Lower lobe of right lung (tissue), 2 donors: ENCODE measurements around the gene PKD2. TPM values are rescaled to one million over a fixed set of nuclear protein-coding genes. Genes with fewer than 3 reads are reported as not detected.
"Not testable (repeated sequence)": the region's sequence is repeated elsewhere in the genome, so short reads cannot be mapped to it uniquely, and the experiment has no call there.

Experiments used
- ATAC-seq, 2 donors: fragments of 200-7000 bp; cut with Tn5 transposase; one replicate each; pipeline ENCODE4 v1.9.1; 2020 to 2022; ENCODE audit warnings: mild to moderate bottlenecking in 2 of 2, moderate library complexity in 2 of 2
- DNase-seq: peaks from one replicate; pipeline ENCODE4 v3.0.0-alpha.2; 2020
- H3K27ac ChIP-seq: fragments of 200-600 bp; one replicate; pipeline ENCODE4 v1.8.0; 2022
- H3K27me3 ChIP-seq: fragments of 200-600 bp; one replicate; pipeline ENCODE4 v1.8.0; 2022; ENCODE audit warnings: low read depth
- H3K36me3 ChIP-seq: fragments of 200-600 bp; one replicate; pipeline ENCODE4 v1.8.0; 2022; ENCODE audit warnings: mild to moderate bottlenecking
- H3K4me1 ChIP-seq: fragments of 200-600 bp; one replicate; pipeline ENCODE4 v1.8.0; 2022
- H3K4me3 ChIP-seq: fragments of 200-600 bp; one replicate; pipeline ENCODE4 v1.8.0; 2022; ENCODE audit warnings: mild to moderate bottlenecking
- H3K9me3 ChIP-seq: fragments of 200-600 bp; one replicate; pipeline ENCODE4 v1.8.0; 2022
- CTCF ChIP-seq: fragments of 200-600 bp; IDR thresholded peaks from one replicate; pipeline ENCODE4 v1.8.0; 2022; ENCODE audit warnings: antibody characterized with exemption, mild to moderate bottlenecking
- intact Hi-C: fragments of 100-400 bp; cut with DNase I; formaldehyde crosslinking; loops from one replicate; pipeline ENCODE4 v1.11.0; 2022
- total RNA-seq: library from RNA; stranded (reverse); fragmentation: NEBNext Ultra II Directional; extraction: Animal tissue kit (Norgen Biotek cat#: 25700); gene quantifications from one replicate; pipeline ENCODE4 v1.2.1, GENCODE V29; 2021
- donor health status: DM: no; HTN: yes; CAD: no; lungs with severe emphysema.

The PKD2 gene
- total RNA-seq, 1 donor from 2014 or later = 21.4 TPM

GRCh38 chr4:88112856-88113255 is 105.4 kb downstream of the PKD2 start:
- H3K27me3 ChIP-seq = no peaks in the 10 kb centered on the region
- no peaks in the 10 kb centered on the region for H3K9me3 ChIP-seq
- DNase-seq (no peak), ATAC-seq (no peak)
- H3K4me3 ChIP-seq = no peak overlapping the region
- no peaks in the 10 kb centered on the region for H3K36me3 ChIP-seq
- intact Hi-C loops = no loop called here
- H3K27ac ChIP-seq = no peak overlapping the region
- TF ChIP-seq CTCF = no peak
- H3K4me1 ChIP-seq = no peaks in the 10 kb centered on the region

- ATAC-seq (no peak), DNase-seq (no peak)
- Histone ChIP-seq H3K27ac (no peak overlapping the region), H3K36me3 (no peaks in the 10 kb centered on the region), H3K27me3 (no peaks in the 10 kb centered on the region), H3K4me1 (no peaks in the 10 kb centered on the region), H3K9me3 (peaks cover 16% of the 10 kb centered on the region), H3K4me3 (no peak overlapping the region)
- TF ChIP-seq CTCF = no peak
- intact Hi-C loops = no loop called here
Observed at GRCh38 chr4:88115587-88115986, 108.2 kb downstream of the PKD2 start.

GRCh38 chr4:88119943-88120342 is 112.5 kb downstream of the PKD2 start:
- no peak for TF ChIP-seq CTCF
- Histone ChIP-seq H3K9me3 (peaks cover 16% of the 10 kb centered on the region), H3K36me3 (no peaks in the 10 kb centered on the region), H3K27ac (no peak overlapping the region), H3K4me3 (no peak overlapping the region), H3K4me1 (no peaks in the 10 kb centered on the region), H3K27me3 (no peaks in the 10 kb centered on the region)
- intact Hi-C loops = no loop called here
- ATAC-seq = no peak
- DNase-seq = no peak

- H3K4me1 ChIP-seq, H3K4me3 ChIP-seq, H3K27ac ChIP-seq, DNase-seq, intact Hi-C loops, H3K36me3 ChIP-seq, ATAC-seq, H3K27me3 ChIP-seq: not testable (repeated sequence)
- H3K9me3 ChIP-seq = peaks cover 16% of the 10 kb centered on the region
Observed at GRCh38 chr4:88122260-88122659, 114.8 kb downstream of the PKD2 start.

Other genes with a start within 250 kb of the PKD2 start
- not detected for gene IBSP, start 208.1 kb upstream of the PKD2 start, total RNA-seq
- gene MEPE, start 174.7 kb upstream of the PKD2 start, total RNA-seq = not detected
- 8.0 TPM for gene SPP1, start 31.9 kb upstream of the PKD2 start, total RNA-seq
- gene ABCG2, start 151.0 kb downstream of the PKD2 start, total RNA-seq = 9.1 TPM